H9 (cell line): ENCODE data around the gene LEF1. TPM values are rescaled to one million over a fixed set of nuclear protein-coding genes. Genes with fewer than 3 reads are reported as not detected.

Source experiments
- DNase-seq: peaks from one replicate; pipeline ENCODE4 v3.0.0-alpha.2; 2017
- H2AFZ ChIP-seq: one replicate; pipeline ENCODE4 v1.6.1; 2013; ENCODE audit warnings: mild to moderate bottlenecking, low read length, control low read depth, moderate library complexity
- H2AK5ac ChIP-seq: 2 replicates; pipeline ENCODE4 v1.6.1; 2013; ENCODE audit warnings: low read length, control low read depth, mixed read lengths; ENCODE audit not compliant: insufficient read length
- H2BK120ac ChIP-seq: one replicate; pipeline ENCODE4 v1.6.1; 2013; ENCODE audit warnings: low read depth, mild to moderate bottlenecking, low read length, control low read depth, inconsistent platforms; ENCODE audit not compliant: poor library complexity, severe bottlenecking
- H2BK12ac ChIP-seq: 2 replicates; pipeline ENCODE4 v1.6.1; 2013; ENCODE audit warnings: low read length, control low read depth, mixed read lengths, low read depth; ENCODE audit not compliant: insufficient read length
- H2BK15ac ChIP-seq: 2 replicates; pipeline ENCODE4 v1.6.1; 2013; ENCODE audit warnings: low read depth, low read length, control low read depth
- H2BK20ac ChIP-seq: one replicate; pipeline ENCODE4 v1.6.1; 2013; ENCODE audit warnings: low read depth, mild to moderate bottlenecking, low read length, control low read depth, inconsistent platforms; ENCODE audit not compliant: poor library complexity, severe bottlenecking
- H2BK5ac ChIP-seq: 2 replicates; pipeline ENCODE4 v1.6.1; 2013; ENCODE audit warnings: low read length, control low read depth, mixed read lengths; ENCODE audit not compliant: insufficient read length
- H3K14ac ChIP-seq: 2 replicates; pipeline ENCODE4 v1.6.1; 2013; ENCODE audit warnings: low read length, control low read depth; ENCODE audit not compliant: insufficient read depth
- H3K18ac ChIP-seq: 2 replicates; pipeline ENCODE4 v1.6.1; 2013; ENCODE audit warnings: low read depth, mild to moderate bottlenecking, mixed read lengths, low read length, control low read depth; ENCODE audit not compliant: insufficient read length
- H3K23ac ChIP-seq: 2 replicates; pipeline ENCODE4 v1.6.1; 2013; ENCODE audit warnings: low read length, control low read depth, mixed read lengths, low read depth; ENCODE audit not compliant: insufficient read length
- H3K23me2 ChIP-seq: 2 replicates; pipeline ENCODE4 v1.6.1; 2013; ENCODE audit warnings: low read depth, mild to moderate bottlenecking, mixed read lengths, low read length, control low read depth; ENCODE audit not compliant: insufficient read length, poor library complexity, severe bottlenecking
- H3K27ac ChIP-seq: 2 replicates; pipeline ENCODE4 v1.5.1; 2013; ENCODE audit warnings: low read length, control low read depth, mixed read lengths, low read depth; ENCODE audit not compliant: insufficient read length
- H3K27me3 ChIP-seq: 2 replicates; pipeline ENCODE4 v1.6.1; 2013; ENCODE audit warnings: low read length, control low read depth, inconsistent platforms; ENCODE audit not compliant: insufficient read depth
- H3K4ac ChIP-seq: 2 replicates; pipeline ENCODE4 v1.6.1; 2013; ENCODE audit warnings: low read depth, mild to moderate bottlenecking, control low read depth, inconsistent platforms, low read length, moderate library complexity
- H3K4me1 ChIP-seq: 2 replicates; pipeline ENCODE4 v1.6.1; 2013; ENCODE audit warnings: low read length, control low read depth, inconsistent platforms; ENCODE audit not compliant: insufficient read depth
- H3K4me2 ChIP-seq: 2 replicates; pipeline ENCODE4 v1.6.1; 2013; ENCODE audit warnings: low read length, control low read depth, mixed read lengths; ENCODE audit not compliant: insufficient read length, insufficient read depth
- H3K56ac ChIP-seq: 2 replicates; pipeline ENCODE4 v1.6.1; 2013; ENCODE audit warnings: low read depth, mild to moderate bottlenecking, mixed read lengths, low read length, control low read depth; ENCODE audit not compliant: insufficient read length
- H3K79me1 ChIP-seq: 2 replicates; pipeline ENCODE4 v1.6.1; 2013; ENCODE audit warnings: low read depth, mild to moderate bottlenecking, moderate library complexity, low read length, control low read depth, inconsistent platforms; ENCODE audit not compliant: insufficient read depth, poor library complexity, severe bottlenecking
- H3K79me2 ChIP-seq: 2 replicates; pipeline ENCODE4 v1.6.1; 2013; ENCODE audit warnings: low read length, control low read depth, inconsistent platforms; ENCODE audit not compliant: insufficient read depth
- H3K9ac ChIP-seq: 2 replicates; pipeline ENCODE4 v1.6.1; 2013; ENCODE audit warnings: low read length, control low read depth, mixed read lengths; ENCODE audit not compliant: insufficient read length; ENCODE audit errors: extremely low read depth
- H3K9me3 ChIP-seq: one replicate; pipeline ENCODE4 v1.6.1; 2013; ENCODE audit warnings: low read depth, low read length, inconsistent platforms; ENCODE audit not compliant: control insufficient read depth
- H3T11ph ChIP-seq: one replicate; pipeline ENCODE4 v1.6.1; 2013; ENCODE audit warnings: mild to moderate bottlenecking, low read length, control low read depth, inconsistent platforms
- H4K20me1 ChIP-seq: one replicate; pipeline ENCODE4 v1.6.1; 2013; ENCODE audit not compliant: control insufficient read depth, insufficient read length, insufficient read depth
- H4K5ac ChIP-seq: 2 replicates; pipeline ENCODE4 v1.6.1; 2013; ENCODE audit warnings: low read depth, mild to moderate bottlenecking, mixed read lengths, low read length, control low read depth; ENCODE audit not compliant: insufficient read length
- H4K8ac ChIP-seq: replicated peaks from 2 replicates; pipeline ENCODE4 v1.6.1; 2013; ENCODE audit warnings: low read length, control low read depth, mixed read lengths, low read depth; ENCODE audit not compliant: insufficient read length
- H4K91ac ChIP-seq: 2 replicates; pipeline ENCODE4 v1.6.1; 2013; ENCODE audit warnings: low read depth, mild to moderate bottlenecking, moderate library complexity, mixed read lengths, low read length, control low read depth; ENCODE audit not compliant: insufficient read length
- H3K27ac Mint-ChIP-seq, 3 experiments: 2 replicates in 2 of 3; 3 replicates in 1 of 3; pipeline ENCODE4 v1.8.0; 2020 to 2021; ENCODE audit warnings: mixed read lengths in 3 of 3, mild to moderate bottlenecking in 1 of 3, moderate library complexity in 1 of 3
- H3K27me3 Mint-ChIP-seq: 2 replicates; pipeline ENCODE4 v1.8.0; 2021; ENCODE audit warnings: low read depth, mild to moderate bottlenecking, moderate library complexity, mixed read lengths
- H3K36me3 Mint-ChIP-seq, 3 experiments: 2 replicates in 2 of 3; 3 replicates in 1 of 3; pipeline ENCODE4 v1.8.0; 2020 to 2021; ENCODE audit warnings: low read depth in 3 of 3, mixed read lengths in 3 of 3; ENCODE audit not compliant: insufficient read depth in 1 of 3
- H3K4me1 Mint-ChIP-seq, 2 experiments: 2 replicates each; pipeline ENCODE4 v1.8.0; 2020; ENCODE audit warnings: mixed read lengths in 2 of 2
- H3K4me3 Mint-ChIP-seq, 2 experiments: 2 replicates in 1 of 2; 3 replicates in 1 of 2; pipeline ENCODE4 v1.8.0; 2020 to 2021; ENCODE audit warnings: mild to moderate bottlenecking in 2 of 2, mixed read lengths in 2 of 2, moderate library complexity in 1 of 2
- H3K9me3 Mint-ChIP-seq, 2 experiments: 2 replicates in 1 of 2; 3 replicates in 1 of 2; pipeline ENCODE4 v1.8.0; 2020; ENCODE audit warnings: mild to moderate bottlenecking in 2 of 2, mixed read lengths in 2 of 2, moderate library complexity in 1 of 2
- WGBS: extraction: QIAGEN DNeasy Blood & Tissue Kit; methylation state at CpG from one replicate; pipeline ENCODE4 v1.1.7; 2013; ENCODE audit warnings: missing lambda C conversion rate, low lambda C conversion rate, mixed read lengths; ENCODE audit not compliant: insufficient read length; ENCODE audit errors: extremely low coverage; 5-methylcytosine and 5-hydroxymethylcytosine counted together
- total RNA-seq: library from RNA; stranded (reverse); gene quantifications from 2 replicates; pipeline ENCODE4 v1.2.1, GENCODE V29; 2021
- TF ChIP-seq, protein P1 (sequence below): fragments of 200-600 bp; sonication (generic); conservative IDR thresholded peaks from 3 replicates; pipeline ENCODE4 v1.8.0; 2021; ENCODE audit warnings: antibody characterized with exemption, mild to moderate bottlenecking

The LEF1 gene
- total RNA-seq, 1 experiment from 2014 or later, result 2.5 TPM

GRCh38 chr4:108110450-108110849 is 58.3 kb downstream of the LEF1 start:
- Histone ChIP-seq H2BK5ac (no peak overlapping the region), H3K23me2 (no peaks in the 10 kb centered on the region), H3K14ac (no peak overlapping the region), H3K27me3 (no peaks in the 10 kb centered on the region), H3K79me1 (no peaks in the 10 kb centered on the region), H3K4me2 (no peak overlapping the region), H2BK20ac (no peak overlapping the region), H3K56ac (no peak overlapping the region), H4K5ac (no peak overlapping the region), H4K20me1 (no peaks in the 10 kb centered on the region), H3T11ph (no peak overlapping the region), H3K18ac (no peak overlapping the region), H4K91ac (no peak overlapping the region), H3K4ac (no peak overlapping the region), H3K79me2 (no peaks in the 10 kb centered on the region), H3K4me1 (peaks cover 5% of the 10 kb centered on the region; the same call in 1 of the 2 replicates), H2BK12ac (no peak overlapping the region), H2BK15ac (no peak overlapping the region), H2BK120ac (no peak overlapping the region), H3K9me3 (no peaks in the 10 kb centered on the region), H4K8ac (no peak overlapping the region), H3K27ac (no peak overlapping the region), H3K9ac (no peak overlapping the region), H2AFZ (no peak overlapping the region), H2AK5ac (no peak overlapping the region), H3K23ac (no peak overlapping the region)
- Mint-ChIP-seq H3K9me3 (no peaks in the 10 kb centered on the region), H3K27me3 (peaks cover 15% of the 10 kb centered on the region), H3K4me1 (peaks cover 40 to 50% of the 10 kb centered on the region in 2 experiments), H3K36me3 (no peaks in the 10 kb centered on the region), H3K27ac (no peak overlapping the region), H3K4me3 (no peak overlapping the region)
- TF ChIP-seq, protein P1, sequence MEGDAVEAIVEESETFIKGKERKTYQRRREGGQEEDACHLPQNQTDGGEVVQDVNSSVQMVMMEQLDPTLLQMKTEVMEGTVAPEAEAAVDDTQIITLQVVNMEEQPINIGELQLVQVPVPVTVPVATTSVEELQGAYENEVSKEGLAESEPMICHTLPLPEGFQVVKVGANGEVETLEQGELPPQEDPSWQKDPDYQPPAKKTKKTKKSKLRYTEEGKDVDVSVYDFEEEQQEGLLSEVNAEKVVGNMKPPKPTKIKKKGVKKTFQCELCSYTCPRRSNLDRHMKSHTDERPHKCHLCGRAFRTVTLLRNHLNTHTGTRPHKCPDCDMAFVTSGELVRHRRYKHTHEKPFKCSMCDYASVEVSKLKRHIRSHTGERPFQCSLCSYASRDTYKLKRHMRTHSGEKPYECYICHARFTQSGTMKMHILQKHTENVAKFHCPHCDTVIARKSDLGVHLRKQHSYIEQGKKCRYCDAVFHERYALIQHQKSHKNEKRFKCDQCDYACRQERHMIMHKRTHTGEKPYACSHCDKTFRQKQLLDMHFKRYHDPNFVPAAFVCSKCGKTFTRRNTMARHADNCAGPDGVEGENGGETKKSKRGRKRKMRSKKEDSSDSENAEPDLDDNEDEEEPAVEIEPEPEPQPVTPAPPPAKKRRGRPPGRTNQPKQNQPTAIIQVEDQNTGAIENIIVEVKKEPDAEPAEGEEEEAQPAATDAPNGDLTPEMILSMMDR, result no peak
- DNase-seq, result no peak
- WGBS, result no CpG with 5 or more reads among the region's 5 CpGs
